GM12874 (cell line): ENCODE results near the gene ADSS2.

Experiments used
- TF ChIP-seq, protein P1 (sequence below): IDR thresholded peaks from 2 replicates; pipeline ENCODE4 v1.5.1; 2011; ENCODE audit warnings: low read depth, mild to moderate bottlenecking, control low read depth, low read length, moderate library complexity; ENCODE audit not compliant: insufficient read depth

ADSS2 gene

DNA sequence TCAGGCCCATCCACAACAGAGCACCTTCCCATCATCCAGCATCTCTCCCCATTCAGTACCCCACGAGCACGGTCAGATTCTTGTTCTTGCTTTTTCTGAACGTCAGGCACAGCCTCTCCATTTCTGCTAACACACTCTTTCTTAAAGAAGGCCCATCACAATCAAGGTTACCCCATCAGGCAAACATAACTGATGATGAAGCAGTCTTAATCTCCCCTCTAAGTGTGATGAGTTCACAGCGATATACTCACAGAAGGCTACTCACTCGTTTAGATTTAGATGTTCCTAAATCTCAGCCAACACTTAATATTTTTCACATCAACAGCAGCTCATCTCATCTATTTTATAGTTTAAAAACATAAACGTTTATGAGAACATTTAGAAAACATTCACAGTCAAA lies 75.6 kb downstream of the ADSS2 start:
- TF ChIP-seq, protein P1, sequence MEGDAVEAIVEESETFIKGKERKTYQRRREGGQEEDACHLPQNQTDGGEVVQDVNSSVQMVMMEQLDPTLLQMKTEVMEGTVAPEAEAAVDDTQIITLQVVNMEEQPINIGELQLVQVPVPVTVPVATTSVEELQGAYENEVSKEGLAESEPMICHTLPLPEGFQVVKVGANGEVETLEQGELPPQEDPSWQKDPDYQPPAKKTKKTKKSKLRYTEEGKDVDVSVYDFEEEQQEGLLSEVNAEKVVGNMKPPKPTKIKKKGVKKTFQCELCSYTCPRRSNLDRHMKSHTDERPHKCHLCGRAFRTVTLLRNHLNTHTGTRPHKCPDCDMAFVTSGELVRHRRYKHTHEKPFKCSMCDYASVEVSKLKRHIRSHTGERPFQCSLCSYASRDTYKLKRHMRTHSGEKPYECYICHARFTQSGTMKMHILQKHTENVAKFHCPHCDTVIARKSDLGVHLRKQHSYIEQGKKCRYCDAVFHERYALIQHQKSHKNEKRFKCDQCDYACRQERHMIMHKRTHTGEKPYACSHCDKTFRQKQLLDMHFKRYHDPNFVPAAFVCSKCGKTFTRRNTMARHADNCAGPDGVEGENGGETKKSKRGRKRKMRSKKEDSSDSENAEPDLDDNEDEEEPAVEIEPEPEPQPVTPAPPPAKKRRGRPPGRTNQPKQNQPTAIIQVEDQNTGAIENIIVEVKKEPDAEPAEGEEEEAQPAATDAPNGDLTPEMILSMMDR, result no peak

DNA sequence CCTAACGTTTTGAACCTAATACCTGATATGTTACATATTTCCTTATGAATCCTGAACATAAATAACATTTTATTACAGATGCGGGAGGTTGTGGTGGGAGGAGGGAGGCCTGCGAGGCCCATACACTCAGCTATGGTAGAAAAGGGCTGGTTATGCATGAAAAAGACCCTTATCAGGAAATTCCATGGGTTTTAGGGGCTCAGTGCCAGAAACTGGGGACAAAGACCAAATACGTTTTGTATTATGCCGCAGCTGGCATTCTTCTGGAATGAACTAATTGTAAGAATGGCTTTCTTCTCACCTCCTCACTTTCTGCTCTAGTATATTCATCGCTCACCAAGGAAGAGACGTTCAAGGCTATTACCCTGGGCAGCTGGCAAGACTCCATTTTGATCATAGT lies 76.7 kb downstream of the ADSS2 start:
- TF ChIP-seq, protein P1, result no peak

DNA sequence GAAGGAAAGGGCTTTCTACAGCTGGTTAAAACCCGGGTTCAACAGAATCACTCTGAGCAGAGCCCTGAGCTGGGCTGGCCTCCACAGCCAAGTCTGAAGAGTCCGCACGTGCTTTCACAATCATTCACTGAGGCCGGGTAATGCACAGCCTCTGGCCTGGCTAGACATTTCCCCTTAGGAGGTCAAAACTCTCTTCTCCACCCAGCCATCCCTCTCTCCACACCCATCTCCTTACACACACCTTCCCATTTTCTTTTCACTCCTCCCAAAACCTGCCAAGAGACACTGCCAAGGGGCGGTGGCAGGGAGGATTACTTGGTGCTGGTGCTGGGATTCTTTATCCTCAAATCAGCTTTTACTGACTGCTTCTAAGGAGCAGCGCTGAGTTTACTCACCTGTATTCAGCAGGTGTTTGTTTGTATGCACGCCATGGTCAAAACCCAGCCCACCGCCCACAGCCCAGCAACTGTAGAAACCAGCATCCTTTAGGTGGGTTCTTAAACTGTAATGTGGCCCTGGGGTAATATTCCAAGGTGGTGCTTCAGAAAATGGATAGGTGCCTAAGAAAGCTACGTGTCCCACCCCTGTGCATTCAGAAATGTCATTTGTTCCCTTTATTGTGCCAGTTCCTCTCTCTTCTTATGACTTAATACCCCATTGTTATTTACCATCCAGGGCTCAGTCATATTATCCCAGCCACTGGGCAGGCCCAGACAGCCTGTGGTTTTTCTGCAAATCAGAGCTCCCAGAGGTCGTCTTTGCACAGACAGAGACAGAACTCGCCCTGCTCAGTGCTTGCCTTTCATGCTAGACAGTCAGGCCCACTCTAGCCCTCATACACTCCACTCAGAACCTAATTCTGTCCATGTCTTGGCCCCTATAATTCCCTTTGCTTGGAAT lies 80.2 kb downstream of the ADSS2 start:
- TF ChIP-seq, protein P1, result no peak

DNA sequence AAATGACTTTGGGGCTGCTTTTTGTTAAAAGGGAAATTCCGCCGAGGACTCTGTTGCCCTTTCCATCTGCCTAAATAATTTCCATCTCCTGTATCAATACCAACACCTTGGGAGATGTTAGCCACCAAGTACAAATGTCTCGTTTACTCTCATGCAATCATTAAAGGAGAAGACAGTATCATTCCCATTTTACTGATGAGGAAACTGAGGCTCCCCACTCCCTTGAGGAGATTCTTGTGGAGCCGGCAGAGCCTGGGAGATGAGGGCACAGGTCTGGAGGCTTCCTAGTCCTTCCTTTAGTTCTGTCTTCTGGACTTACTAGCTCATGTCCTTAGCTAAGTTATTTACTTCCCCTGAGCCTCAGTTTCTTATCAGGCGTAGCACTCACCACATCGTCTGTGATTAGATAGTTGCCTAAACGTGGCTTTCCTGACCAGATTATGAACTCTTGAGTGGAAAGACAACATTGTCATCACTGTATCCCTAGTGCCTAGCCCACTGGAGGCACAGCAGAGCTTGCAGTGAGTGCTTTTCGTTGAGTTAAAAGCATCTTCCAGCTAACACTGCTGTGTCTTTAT lies 81.6 kb downstream of the ADSS2 start:
- TF ChIP-seq, protein P1, result no peak

DNA sequence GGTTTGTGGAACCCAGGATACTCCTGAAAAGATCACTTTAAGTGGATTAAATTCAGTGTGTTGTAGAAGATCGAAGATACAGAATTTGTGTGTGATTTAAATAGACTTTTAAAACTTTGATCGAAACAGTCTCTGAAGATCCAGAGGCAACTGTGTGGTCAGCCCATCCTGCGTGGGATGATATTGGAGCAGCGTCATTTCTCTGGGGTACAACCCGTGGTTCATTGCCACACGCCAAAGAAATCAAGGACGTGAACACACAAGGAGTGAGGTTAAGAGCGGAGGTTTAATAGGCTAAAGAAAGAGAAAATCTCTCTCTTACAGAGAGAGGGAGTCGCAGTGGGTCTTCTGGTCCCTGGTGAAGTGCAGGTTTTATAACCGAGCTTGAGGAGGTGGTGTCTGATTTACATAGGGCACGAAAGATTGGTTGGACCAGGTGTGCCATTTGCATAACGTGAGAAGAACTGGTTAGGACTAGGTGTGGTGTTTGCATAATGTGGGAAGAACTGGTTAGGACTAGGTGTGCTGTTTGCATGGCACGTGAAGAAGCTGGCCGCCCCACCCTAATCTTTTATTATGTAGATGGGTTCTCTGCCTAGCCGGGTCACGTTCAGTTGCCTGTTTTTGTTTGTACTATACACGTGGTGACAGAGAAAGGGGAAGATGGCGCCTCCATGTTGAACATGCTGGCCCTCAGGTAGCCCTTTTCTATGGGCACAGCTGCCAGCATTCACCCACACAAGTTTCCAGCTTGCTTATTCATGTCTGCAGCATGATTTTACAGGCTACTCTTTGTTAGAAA lies 82.3 kb downstream of the ADSS2 start:
- TF ChIP-seq, protein P1, result no peak

DNA sequence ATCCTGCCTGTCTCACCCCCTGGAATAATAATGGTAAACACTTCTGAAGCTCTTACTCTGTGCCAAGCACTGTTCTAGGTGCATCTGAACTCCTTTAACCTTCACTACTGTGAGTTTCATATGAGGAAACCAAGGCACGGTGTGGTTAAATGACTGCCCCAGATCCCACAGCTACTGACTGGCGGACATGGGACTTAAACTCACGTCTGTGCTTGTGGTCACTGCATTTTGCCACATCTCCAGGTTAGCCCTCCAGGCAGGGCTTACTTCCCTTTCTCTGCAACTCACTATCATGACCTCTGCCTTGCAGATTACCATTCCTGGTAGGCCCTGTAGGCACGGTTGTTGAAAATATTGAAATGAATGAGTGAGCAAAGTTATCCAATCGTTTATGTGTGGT lies 83.4 kb downstream of the ADSS2 start:
- TF ChIP-seq, protein P1, result no peak
